ENCODE measurements around the gene HGFAC. TPM values are rescaled to one million over a fixed set of nuclear protein-coding genes. Genes with fewer than 3 reads are reported as not detected.
A peak's percentile ranks its signal among the peaks of the same experiment; 100 is the strongest.

Gene HGFAC
- total RNA-seq, 6 donors from 2014 or later, result 0.20 to 1.1 (median 0.49) TPM; not detected in 1

DNA sequence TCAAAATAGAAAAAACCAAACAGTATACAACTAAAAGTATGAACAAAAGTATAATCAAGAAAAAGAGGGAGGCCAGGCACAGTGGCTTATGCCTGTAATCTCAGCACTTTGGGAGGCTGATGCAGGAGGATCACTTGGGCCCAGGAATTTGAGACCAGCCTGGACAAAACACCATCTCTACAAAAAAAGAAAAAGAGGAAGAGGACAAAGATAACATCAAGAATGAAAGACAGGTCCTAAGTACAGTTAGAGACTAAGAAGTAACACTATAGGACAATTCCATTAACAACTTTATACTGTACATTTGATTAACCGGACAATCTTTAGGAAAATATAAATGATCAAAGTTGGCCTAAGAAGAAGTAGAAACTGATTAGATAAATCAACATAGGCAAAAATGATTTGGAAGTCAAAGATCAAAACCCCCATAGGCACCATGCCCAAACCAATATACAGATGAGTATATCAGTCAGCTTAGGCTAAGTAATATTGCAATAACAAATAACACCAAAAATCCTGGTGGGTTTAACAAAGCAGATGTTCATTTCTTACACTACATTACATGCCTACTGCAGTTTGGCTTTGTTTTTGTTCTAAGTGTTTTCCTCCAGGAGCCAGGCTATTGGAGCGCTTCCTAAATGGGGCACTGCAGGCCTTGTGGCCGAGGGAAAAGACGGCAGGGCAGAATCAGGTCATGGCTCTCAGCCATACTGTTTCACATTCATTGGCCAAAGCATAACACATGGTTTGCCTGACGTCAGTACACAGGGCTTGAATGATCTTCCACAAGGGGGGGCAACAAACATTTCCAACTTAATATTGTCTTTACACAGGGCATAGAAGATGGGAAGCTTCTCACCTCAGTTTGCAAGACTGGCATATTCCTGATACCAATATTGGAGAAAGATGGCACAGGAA is 42.2 kb upstream of the HGFAC start:
- no peaks in the 10 kb centered on the region for H3K27me3 ChIP-seq
- H3K4me1 ChIP-seq, result peaks cover 0 to 14% (median 2%) of the 10 kb centered on the region in 4 donors
- DNase-seq (no peak), ATAC-seq (ENCODE audit: low FRiP score in 2 of 2) (no peak)
- 55 to 75% methylated on average over 5 of the region's 5 CpGs for WGBS, 2 donors
- no peaks in the 10 kb centered on the region for H3K9me3 ChIP-seq
- no peak overlapping the region for H3K27ac ChIP-seq
- TF ChIP-seq CTCF (IDR thresholded peaks at IDR 0.05) (no peak), EP300 (IDR thresholded peaks at IDR 0.05) (no peak), POLR2AphosphoS5 (IDR thresholded peaks at IDR 0.05) (no peak), POLR2A (IDR thresholded peaks at IDR 0.05) (no peak)
- no peak overlapping the region for H3K4me3 ChIP-seq
- no peaks in the 10 kb centered on the region for H3K36me3 ChIP-seq

DNA sequence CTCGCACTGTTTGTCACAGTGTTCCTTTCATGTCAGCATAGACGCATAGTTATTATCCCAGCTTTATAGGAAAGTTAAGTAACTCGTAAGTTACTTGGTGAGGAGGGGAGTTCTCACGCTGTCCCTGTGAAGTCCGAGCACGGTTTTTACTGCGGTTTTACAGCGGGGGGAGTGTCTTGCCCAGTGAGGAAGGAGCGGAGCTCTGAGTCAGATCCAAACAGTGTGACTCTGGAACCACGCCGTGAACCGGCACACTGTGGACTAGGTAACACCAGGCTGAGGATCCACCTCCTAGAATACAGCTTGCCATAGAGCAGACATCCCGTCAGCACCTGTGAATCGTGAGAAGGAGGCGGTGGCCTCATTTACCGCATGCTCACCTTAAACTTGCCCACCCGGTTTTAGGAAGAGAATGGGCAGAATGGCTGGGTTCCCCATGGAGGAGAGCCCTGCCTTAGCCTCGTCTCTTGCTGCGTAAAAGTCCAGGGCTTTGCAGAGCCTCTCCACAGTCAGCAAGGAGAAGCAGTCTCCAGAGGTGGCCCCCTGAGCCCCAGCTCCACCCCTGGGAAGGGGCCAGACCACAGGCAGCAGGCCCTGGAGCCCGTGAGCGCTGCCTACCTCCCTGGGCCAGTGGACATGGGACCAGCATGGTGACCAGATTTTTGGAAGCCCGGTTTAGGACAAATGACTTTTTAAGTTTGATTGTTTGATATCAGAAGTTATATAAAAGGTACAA is 40.2 kb upstream of the HGFAC start:
- H3K27ac ChIP-seq, result no peak overlapping the region

DNA sequence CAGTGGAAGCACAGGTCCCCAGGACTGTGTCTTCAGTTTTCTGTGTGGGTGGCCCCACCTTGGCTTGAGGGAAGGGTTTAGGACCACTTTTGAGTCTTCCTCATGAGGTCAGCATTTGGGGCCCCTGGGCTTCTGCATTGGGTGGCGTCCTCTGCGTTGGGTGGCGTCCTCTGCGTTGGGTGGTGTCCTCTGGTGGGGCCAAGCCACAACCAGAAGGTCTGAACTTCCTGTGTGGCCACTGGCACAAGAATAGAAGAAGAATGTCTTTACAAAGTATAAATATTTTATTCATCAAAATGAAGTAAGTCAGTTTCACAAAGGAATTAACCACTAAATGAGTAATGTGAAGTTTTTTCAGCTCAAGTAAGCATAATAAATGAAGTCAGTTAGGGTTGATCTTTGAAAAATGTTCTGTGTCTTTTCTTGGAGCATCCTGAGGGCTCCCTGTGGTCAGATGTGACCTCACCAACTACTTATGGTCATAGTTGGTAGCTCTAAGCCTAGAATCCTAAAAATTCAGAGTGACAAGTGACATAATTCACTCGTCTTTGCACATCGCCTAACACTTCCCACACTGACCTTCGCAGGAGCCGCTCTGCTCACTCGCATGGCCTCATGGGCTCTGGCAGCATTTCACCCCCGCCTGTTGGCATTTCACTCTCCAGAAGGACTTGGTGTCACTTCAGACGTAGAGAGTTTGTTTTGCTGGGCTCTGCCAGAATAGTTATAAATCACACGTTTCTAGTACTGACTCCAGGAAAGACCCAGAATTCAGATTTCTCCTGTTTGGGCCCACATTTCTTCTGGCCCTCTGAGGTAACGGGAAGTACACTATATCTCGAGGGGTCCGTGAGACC is 39.0 kb upstream of the HGFAC start:
- peaks cover 0 to 14% (median 2%) of the 10 kb centered on the region in 4 donors for H3K4me1 ChIP-seq
- no peaks in the 10 kb centered on the region for H3K27me3 ChIP-seq
- H3K36me3 ChIP-seq, result no peaks in the 10 kb centered on the region
- 68 to 71% methylated on average over 14 to 15 of the region's 15 CpGs for WGBS, 2 donors
- peak overlapping the region in 1 of 4 donors; percentile 4 for H3K27ac ChIP-seq
- H3K9me3 ChIP-seq, result no peaks in the 10 kb centered on the region
- TF ChIP-seq POLR2A (IDR thresholded peaks at IDR 0.05) (no peak), CTCF (IDR thresholded peaks at IDR 0.05) (no peak), POLR2AphosphoS5 (IDR thresholded peaks at IDR 0.05) (no peak), EP300 (IDR thresholded peaks at IDR 0.05) (no peak)
- ATAC-seq (ENCODE audit: low FRiP score in 2 of 2) (peak in 1 of 2 donors; percentile 73), DNase-seq (peak in 1 of 2 donors; percentile 30)
- H3K4me3 ChIP-seq, result no peak overlapping the region

More for the DNA sequence above, 40.2 kb upstream of the HGFAC start:
- TF ChIP-seq POLR2AphosphoS5 (IDR thresholded peaks at IDR 0.05), result no peak
- TF ChIP-seq POLR2A (IDR thresholded peaks at IDR 0.05), result no peak
- no peak for TF ChIP-seq EP300 (IDR thresholded peaks at IDR 0.05)
- TF ChIP-seq CTCF (IDR thresholded peaks at IDR 0.05), result no peak
- ATAC-seq (ENCODE audit: low FRiP score in 2 of 2), result no peak
- H3K4me1 ChIP-seq, result peaks cover 0 to 14% (median 2%) of the 10 kb centered on the region in 4 donors
- no peak overlapping the region for H3K4me3 ChIP-seq
- WGBS, 2 donors, result 94 to 96% methylated on average over 18 to 22 of the region's 22 CpGs
- no peaks in the 10 kb centered on the region for H3K36me3 ChIP-seq
- H3K9me3 ChIP-seq, result no peaks in the 10 kb centered on the region
- peak in 1 of 2 donors; percentile 22 for DNase-seq
- H3K27me3 ChIP-seq, result no peaks in the 10 kb centered on the region

DNA sequence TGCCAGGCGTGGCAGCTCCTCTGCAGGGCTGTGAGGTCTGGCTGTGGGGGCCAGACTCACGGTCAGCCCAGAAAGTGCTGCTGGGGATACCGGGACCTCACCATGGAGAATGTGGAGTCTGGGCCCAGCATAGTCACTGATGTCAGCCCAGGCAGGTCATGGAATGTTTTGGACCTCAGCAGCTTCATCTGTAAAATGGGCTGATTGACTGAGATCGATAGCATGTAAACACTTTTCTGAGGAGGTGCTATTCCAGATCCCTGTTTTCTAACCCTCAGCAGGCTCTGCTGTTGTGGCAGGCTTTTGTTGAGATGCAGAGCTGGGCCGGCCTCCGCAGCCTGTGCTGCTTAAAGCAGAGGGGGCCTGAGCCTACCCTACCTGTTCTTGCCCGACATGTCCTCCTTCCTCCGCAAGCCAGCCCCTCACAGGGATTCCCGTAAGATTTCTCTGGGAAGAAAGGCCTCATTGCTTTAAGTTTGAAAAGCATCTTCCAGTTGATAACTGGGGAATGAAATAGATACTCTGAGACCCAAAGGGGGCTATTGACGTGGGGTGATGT is 38.3 kb upstream of the HGFAC start:
- no peak overlapping the region for H3K27ac ChIP-seq
- ATAC-seq (ENCODE audit: low FRiP score in 2 of 2) (no peak), DNase-seq (peak in 1 of 2 donors; percentile 44)
- no peak overlapping the region for H3K4me3 ChIP-seq
- TF ChIP-seq POLR2AphosphoS5 (IDR thresholded peaks at IDR 0.05) (no peak), POLR2A (IDR thresholded peaks at IDR 0.05) (no peak), CTCF (IDR thresholded peaks at IDR 0.05) (no peak), EP300 (IDR thresholded peaks at IDR 0.05) (no peak)
- peaks cover 0 to 14% (median 2%) of the 10 kb centered on the region in 4 donors for H3K4me1 ChIP-seq
- 74 to 89% methylated on average over 10 of the region's 10 CpGs for WGBS, 2 donors
- H3K9me3 ChIP-seq, result no peaks in the 10 kb centered on the region
- H3K27me3 ChIP-seq, result no peaks in the 10 kb centered on the region
- H3K36me3 ChIP-seq, result no peaks in the 10 kb centered on the region

Measured in upper lobe of left lung (tissue), 6 donors.